ENCODE measurements around the gene SLC8A1.

DNA sequence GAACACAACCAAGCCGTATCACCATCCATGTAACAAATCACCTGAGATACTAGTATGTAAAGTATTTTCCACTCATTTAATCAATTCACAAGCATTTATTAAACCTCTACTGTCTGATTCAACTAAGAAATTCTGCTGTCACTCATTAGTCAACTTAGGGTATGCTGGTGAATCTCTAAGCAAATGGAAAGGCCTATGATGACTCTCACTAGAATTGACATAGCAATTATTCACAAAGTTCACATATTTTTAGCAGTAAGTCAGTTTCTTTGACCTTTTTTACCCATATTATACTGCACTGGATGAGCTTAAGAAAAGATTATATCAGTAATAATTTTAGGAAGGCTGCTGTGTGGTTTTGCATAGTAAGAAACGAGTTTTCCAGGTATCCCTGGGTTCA, 130.1 kb downstream of the SLC8A1 start:
- TF ChIP-seq, protein P1, sequence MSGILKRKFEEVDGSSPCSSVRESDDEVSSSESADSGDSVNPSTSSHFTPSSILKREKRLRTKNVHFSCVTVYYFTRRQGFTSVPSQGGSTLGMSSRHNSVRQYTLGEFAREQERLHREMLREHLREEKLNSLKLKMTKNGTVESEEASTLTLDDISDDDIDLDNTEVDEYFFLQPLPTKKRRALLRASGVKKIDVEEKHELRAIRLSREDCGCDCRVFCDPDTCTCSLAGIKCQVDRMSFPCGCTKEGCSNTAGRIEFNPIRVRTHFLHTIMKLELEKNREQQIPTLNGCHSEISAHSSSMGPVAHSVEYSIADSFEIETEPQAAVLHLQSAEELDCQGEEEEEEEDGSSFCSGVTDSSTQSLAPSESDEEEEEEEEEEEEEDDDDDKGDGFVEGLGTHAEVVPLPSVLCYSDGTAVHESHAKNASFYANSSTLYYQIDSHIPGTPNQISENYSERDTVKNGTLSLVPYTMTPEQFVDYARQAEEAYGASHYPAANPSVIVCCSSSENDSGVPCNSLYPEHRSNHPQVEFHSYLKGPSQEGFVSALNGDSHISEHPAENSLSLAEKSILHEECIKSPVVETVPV (CRISPR knock-in tag; IDR thresholded peaks at IDR 0.05) = no peak
- no peak for TF ChIP-seq ZNF8 (CRISPR knock-in tag; IDR thresholded peaks at IDR 0.05)
- TF ChIP-seq, protein P2, sequence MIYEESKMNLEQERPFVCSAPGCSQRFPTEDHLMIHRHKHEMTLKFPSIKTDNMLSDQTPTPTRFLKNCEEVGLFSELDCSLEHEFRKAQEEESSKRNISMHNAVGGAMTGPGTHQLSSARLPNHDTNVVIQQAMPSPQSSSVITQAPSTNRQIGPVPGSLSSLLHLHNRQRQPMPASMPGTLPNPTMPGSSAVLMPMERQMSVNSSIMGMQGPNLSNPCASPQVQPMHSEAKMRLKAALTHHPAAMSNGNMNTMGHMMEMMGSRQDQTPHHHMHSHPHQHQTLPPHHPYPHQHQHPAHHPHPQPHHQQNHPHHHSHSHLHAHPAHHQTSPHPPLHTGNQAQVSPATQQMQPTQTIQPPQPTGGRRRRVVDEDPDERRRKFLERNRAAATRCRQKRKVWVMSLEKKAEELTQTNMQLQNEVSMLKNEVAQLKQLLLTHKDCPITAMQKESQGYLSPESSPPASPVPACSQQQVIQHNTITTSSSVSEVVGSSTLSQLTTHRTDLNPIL (CRISPR knock-in tag; IDR thresholded peaks at IDR 0.05; ENCODE audit: low read depth) = no peak
- peak; percentile 49; the same call in 1 of the 2 replicates for TF ChIP-seq ZFP3 (CRISPR knock-in tag; IDR thresholded peaks at IDR 0.05)
- TF ChIP-seq, protein P3, sequence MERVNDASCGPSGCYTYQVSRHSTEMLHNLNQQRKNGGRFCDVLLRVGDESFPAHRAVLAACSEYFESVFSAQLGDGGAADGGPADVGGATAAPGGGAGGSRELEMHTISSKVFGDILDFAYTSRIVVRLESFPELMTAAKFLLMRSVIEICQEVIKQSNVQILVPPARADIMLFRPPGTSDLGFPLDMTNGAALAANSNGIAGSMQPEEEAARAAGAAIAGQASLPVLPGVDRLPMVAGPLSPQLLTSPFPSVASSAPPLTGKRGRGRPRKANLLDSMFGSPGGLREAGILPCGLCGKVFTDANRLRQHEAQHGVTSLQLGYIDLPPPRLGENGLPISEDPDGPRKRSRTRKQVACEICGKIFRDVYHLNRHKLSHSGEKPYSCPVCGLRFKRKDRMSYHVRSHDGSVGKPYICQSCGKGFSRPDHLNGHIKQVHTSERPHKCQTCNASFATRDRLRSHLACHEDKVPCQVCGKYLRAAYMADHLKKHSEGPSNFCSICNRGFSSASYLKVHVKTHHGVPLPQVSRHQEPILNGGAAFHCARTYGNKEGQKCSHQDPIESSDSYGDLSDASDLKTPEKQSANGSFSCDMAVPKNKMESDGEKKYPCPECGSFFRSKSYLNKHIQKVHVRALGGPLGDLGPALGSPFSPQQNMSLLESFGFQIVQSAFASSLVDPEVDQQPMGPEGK (CRISPR knock-in tag; IDR thresholded peaks at IDR 0.05; ENCODE audit: borderline replicate concordance) = no peak
- no peak for TF ChIP-seq CSDC2 (CRISPR knock-in tag; IDR thresholded peaks at IDR 0.05)
- TF ChIP-seq ZFP30 (CRISPR knock-in tag; IDR thresholded peaks at IDR 0.05) = no peak
- peak; percentile 86 for TF ChIP-seq ISL1 (CRISPR knock-in tag; IDR thresholded peaks at IDR 0.05)
- TF ChIP-seq ZNF565 (CRISPR knock-in tag; conservative IDR thresholded peaks at IDR 0.05; ENCODE audit: low read depth) = no peak
- no peak for TF ChIP-seq ZNF70 (CRISPR knock-in tag; IDR thresholded peaks at IDR 0.05)
- no peak for TF ChIP-seq BACH2 (CRISPR knock-in tag; IDR thresholded peaks at IDR 0.05; ENCODE audit: borderline replicate concordance)
- no peak for TF ChIP-seq ARNTL (CRISPR knock-in tag; IDR thresholded peaks at IDR 0.05; ENCODE audit: borderline replicate concordance, low read depth)
- TF ChIP-seq RARB (CRISPR knock-in tag; IDR thresholded peaks at IDR 0.05) = no peak

Data from SK-N-SH treated with all-trans-retinoic acid at 6 μM for 48 hours (cell line).